ENCODE data around the gene KLHL36.

Gene KLHL36

GRCh38 chr16:84706856-84707255 is 58.5 kb downstream of the KLHL36 start:
- Histone ChIP-seq H3K27me3 (ENCODE audit: control insufficient read depth in 2 of 2, insufficient read depth in 2 of 2, low read length in 2 of 2) (no peaks in the 10 kb centered on the region), H3K36me3 (ENCODE audit: control insufficient read depth in 2 of 2, insufficient read depth in 2 of 2, low read length in 2 of 2) (peaks cover 3 to 4% of the 10 kb centered on the region in 2 donors), H3K4me1 (ENCODE audit: control insufficient read depth in 2 of 2, insufficient read depth in 2 of 2, low read length in 2 of 2) (peaks cover 0 to 9% of the 10 kb centered on the region in 2 donors), H3K27ac (ENCODE audit: low read depth in 2 of 2, low read length in 2 of 2) (no peak overlapping the region), H3K9ac (ENCODE audit: low read depth in 1 of 2, low read length in 2 of 2) (no peak overlapping the region), H3K9me3 (ENCODE audit: control insufficient read depth in 2 of 2, low read length in 2 of 2) (no peaks in the 10 kb centered on the region), H3K4me3 (ENCODE audit: low read length in 2 of 2) (no peak overlapping the region)

- Histone ChIP-seq H3K36me3 (ENCODE audit: control insufficient read depth in 2 of 2, insufficient read depth in 2 of 2, low read length in 2 of 2) (peaks cover 3 to 4% of the 10 kb centered on the region in 2 donors), H3K27ac (ENCODE audit: low read depth in 2 of 2, low read length in 2 of 2) (no peak overlapping the region), H3K9ac (ENCODE audit: low read depth in 1 of 2, low read length in 2 of 2) (no peak overlapping the region), H3K4me3 (ENCODE audit: low read length in 2 of 2) (no peak overlapping the region), H3K9me3 (ENCODE audit: control insufficient read depth in 2 of 2, low read length in 2 of 2) (no peaks in the 10 kb centered on the region), H3K27me3 (ENCODE audit: control insufficient read depth in 2 of 2, insufficient read depth in 2 of 2, low read length in 2 of 2) (no peaks in the 10 kb centered on the region), H3K4me1 (ENCODE audit: control insufficient read depth in 2 of 2, insufficient read depth in 2 of 2, low read length in 2 of 2) (peaks cover 0 to 9% of the 10 kb centered on the region in 2 donors)
These were observed 61.3 kb downstream of the KLHL36 start for GRCh38 chr16:84709609-84710008.

DNA sequence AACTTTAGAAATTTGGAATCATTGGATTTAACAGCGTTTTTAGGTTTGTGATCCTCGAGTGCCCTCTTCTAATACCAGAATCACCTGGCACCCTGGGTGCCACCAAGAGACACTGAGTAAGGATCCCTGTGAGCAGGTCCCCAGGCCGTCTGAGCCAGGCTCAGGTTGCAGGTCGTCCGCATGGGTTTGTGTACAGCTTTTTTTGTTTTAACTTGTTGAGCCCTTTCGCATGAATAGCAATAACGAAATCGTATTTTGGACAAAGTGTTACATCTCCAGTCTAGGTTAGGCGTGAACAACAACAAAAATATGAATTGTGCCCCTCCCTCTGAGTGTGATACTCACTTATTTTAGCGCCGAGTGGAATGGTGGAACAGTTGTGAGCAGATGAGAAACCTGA is 62.4 kb downstream of the KLHL36 start:
- Histone ChIP-seq H3K27me3 (ENCODE audit: control insufficient read depth in 2 of 2, insufficient read depth in 2 of 2, low read length in 2 of 2) (no peaks in the 10 kb centered on the region), H3K4me1 (ENCODE audit: control insufficient read depth in 2 of 2, insufficient read depth in 2 of 2, low read length in 2 of 2) (peaks cover 0 to 2% of the 10 kb centered on the region in 2 donors), H3K4me3 (ENCODE audit: low read length in 2 of 2) (no peak overlapping the region), H3K9me3 (ENCODE audit: control insufficient read depth in 2 of 2, low read length in 2 of 2) (no peaks in the 10 kb centered on the region), H3K9ac (ENCODE audit: low read depth in 1 of 2, low read length in 2 of 2) (no peak overlapping the region), H3K36me3 (ENCODE audit: control insufficient read depth in 2 of 2, insufficient read depth in 2 of 2, low read length in 2 of 2) (peaks cover 3 to 4% of the 10 kb centered on the region in 2 donors), H3K27ac (ENCODE audit: low read depth in 2 of 2, low read length in 2 of 2) (no peak overlapping the region)

Data from mucosa of rectum (tissue), 2 donors.